GM19463 (cell line): ENCODE data around the gene ACSL4.
"Not testable (repeated sequence)": the region's sequence is repeated elsewhere in the genome, so short reads cannot be mapped to it uniquely, and the experiment has no call there.

Source experiments
- ATAC-seq: cut with Tn5 transposase; IDR thresholded peaks from one replicate; pipeline ENCODE4 v1.9.1; 2021; ENCODE audit warnings: mild to moderate bottlenecking, moderate library complexity; ENCODE audit not compliant: unreplicated experiment

The ACSL4 gene

DNA sequence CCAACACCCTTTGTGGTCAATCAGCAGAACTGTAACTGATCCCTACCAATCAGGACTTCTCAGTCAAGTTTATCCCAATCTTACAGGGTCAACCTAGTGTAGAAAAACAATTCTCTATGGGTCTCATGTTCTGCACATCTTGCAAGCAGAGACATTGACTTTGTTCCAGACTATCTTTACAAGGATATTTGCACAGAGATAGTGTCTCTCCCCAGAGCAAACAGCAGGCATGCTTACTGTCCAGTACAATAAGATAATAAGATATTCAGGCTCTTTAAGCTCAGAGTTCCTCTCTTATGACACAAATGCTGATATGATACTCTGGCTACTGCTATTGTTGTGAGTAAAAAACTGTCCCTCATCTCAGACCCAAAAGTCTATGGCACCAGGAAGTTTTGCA, 53.2 kb downstream of the ACSL4 start:
- ATAC-seq = no peak

DNA sequence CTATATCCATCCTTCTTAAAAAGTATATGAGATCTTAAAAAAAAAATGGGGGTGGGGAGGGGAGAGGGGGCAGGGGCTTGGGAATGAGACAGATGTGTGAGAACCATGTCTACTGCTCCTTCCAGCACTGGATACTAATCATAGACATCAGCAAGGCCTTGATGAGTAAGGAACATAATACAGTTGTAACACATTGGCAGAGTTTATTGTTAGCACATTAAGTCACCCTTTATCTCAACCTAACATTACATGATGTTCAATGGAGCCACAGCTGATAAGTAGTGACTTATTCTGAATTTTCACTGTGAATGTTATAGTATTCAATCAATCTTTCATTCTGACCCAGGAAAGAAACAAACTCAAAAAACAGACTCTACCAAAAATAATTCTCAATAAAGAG, 60.8 kb downstream of the ACSL4 start:
- no peak for ATAC-seq

DNA sequence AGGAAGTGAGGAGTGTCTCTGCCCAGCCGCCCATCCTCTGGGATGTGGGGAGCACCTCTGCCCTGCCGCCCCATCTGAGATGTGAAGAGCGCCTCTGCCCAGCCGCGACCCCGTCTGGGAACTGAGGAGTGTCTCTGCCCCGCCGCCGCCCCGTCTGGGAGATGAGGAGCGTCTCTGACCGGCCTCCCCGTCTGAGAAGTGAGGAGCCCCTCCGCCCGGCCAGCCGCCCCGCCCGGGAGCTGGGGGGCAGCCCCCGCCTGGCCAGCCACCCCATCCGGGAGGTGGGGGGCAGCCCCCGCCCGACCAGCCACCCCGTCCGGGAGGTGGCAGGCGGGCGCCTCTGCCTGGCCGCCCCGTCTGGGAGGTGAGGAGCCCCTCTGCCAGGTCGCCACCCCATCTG, 61.9 kb downstream of the ACSL4 start:
- not testable (repeated sequence) for ATAC-seq

DNA sequence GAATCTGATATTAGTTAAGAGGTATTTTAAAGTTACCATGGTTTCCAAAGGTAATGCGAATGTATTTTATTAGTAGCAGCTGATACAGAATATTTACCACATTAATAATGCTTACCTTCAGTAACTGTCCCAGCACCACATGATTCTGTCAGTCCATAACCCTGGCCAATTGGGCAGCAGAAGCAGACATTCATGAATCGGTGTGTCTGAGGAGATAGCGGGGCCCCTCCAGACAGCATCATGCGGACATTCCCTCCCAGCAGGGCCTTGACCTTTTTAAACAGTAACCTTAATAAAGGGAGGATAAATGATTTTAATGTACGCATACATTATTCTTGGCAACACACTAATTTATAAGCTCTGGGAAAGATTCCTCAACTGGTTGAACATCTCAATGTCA, 65.1 kb downstream of the ACSL4 start:
- ATAC-seq = no peak

DNA sequence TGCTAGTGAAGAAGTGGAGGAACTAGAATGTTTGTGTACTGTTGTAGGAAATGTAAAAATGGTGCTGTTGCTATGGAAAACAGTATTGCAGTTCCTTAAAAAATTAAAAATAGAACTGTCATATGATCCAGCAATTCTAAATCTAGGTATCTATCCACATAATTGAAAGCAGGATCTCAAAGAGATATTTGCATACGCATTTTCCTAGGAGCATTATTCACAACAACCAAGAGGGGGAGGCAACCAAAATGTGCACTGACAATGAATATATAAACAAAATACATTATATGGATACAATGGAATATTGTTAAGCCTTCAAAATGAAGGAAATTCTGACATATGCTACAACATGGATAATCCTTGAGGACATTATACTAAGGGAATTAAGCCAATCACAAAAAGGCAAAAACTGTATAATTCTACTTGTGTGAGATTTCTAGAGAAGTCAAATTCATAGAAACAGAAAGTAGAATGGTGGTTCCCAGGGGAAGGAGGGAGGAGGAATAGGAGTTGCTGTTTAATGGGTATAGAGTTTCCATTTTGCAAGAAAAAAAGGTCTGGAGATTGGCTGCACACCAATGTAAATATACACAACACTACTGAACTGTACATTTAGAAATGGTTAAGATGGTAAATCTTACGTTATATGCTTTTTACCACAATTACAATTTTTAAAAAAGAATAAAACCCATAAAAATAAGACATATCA, 72.5 kb downstream of the ACSL4 start:
- ATAC-seq = no peak

DNA sequence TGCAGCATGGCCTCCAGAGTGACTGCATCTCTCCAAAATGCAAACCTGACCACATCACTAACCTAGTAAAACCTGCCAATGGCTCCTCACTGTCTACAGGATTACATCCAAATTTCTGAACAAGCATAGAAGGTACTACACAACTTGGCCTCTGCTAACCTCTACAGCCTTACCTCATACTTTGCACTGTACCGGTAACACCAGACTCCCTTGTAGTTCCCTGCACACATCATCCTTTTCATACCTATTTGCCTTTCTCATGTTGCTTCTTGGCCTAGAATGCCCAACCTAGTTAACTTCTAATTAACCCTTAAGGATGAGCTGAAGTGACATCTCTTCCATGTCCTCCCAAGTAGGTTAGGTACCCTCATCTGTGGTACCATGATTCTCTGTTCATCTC, 74.7 kb downstream of the ACSL4 start:
- ATAC-seq = no peak

DNA sequence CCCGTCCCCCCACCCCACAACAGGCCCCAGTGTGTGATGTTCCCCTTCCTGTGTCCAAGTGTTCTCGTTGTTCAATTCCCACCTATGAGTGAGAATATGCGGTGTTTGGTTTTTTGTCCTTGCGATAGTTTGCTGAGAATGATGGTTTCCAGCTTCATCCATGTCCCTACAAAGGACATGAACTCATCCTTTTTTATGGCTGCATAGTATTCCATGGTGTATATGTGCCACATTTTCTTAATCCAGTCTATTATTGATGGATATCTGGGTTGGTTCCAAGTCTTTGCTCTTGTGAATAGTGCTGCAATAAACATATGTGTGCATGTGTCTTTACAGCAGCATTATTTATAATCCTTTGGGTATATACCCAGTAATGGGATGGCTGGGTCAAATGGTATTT, 75.7 kb downstream of the ACSL4 start:
- ATAC-seq = not testable (repeated sequence)

DNA sequence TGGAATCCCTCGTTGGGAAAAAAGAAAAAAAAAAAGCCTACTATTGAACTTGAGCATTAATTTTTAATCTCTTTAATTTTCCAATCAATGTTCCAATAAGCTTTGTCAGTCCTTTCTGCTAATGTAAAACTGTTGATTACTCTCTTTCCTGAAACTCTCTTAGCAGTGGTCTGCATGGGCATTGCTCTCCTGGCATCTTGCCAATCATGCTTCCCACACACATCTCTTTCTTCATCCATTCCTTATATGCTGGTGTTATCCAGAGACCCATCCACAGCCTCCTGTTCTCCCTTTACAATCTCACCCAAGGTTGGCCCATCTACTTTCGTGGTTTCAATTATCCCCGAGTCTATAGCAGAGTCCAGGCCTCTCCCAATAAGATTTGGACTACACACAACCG, 76.3 kb downstream of the ACSL4 start:
- ATAC-seq = no peak

DNA sequence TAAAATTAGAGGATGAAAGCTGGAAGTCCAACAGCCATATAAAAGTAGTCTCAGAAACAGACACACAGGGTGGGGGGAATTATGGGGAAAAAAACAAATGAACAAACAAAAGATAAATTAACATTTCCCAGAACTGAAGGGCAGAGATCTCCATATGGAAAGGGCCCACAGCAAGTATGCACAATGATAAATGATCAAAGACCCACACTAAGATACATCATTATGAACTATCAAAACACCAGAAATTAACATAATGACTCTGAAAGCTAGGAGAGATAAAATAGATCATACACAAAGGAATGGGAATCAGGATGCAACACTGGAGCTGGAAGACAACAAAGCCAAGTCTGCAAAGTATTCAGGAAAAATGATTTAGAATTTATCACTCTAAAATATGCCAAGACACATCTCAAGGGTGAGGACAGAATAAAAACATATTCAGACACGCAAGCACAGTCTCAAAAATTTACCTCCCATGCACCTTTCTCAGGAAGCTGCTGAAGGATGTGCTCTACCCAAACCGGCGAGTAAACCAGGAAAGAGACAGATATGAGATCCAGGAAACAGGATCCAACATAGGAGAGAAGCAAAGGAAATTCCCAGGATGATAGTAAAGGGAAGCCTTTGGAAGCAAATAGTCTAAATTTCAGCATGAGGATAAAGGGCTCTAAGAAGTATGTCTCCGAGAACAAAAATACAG, 77.4 kb downstream of the ACSL4 start:
- no peak for ATAC-seq

DNA sequence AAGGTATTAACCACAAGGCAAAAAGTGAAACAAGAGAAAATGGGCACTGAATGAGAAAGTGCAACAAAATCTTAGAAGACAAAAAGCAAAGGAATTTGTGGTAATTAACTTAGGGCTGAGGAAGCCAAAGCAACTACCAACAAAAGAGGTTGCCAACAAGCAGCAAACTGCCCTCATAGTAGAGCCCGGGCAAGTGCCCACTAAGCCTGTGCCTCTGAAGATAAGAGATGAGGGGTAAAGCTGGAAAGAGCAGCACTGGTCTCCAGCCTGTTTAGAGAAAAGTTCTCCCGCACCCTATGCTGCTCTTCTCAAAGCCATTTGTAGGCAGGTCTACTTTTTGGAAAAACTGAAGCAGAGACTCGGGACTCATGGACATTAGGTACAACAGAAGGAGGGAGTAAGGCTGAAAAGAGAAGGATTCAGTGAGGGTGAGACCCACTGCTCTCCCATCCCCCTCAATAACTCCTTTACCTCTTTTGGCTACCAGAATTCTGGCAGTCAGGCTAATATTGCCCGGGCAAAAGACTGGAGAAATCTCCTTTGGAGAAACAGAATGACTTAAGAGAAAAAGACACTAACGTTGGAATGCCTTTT, 78.4 kb downstream of the ACSL4 start:
- no peak for ATAC-seq

DNA sequence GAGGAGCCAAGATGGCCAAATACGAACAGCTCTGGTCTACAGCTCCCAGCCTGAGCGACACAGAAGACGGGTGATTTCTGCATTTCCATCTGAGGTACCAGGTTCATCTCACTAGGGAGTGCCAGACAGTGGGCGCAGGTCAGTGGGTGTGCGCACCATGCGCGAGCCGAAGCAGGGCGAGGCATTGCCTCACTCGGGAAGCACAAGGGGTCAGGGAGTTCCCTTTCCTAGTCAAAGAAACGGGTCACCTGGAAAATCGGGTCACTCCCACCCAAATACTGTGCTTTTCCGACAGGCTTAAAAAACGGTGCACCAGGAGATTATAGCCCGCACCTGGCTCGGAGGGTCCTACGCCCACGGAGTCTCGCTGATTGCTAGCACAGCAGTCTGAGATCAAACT, 88.4 kb downstream of the ACSL4 start:
- not testable (repeated sequence) for ATAC-seq

DNA sequence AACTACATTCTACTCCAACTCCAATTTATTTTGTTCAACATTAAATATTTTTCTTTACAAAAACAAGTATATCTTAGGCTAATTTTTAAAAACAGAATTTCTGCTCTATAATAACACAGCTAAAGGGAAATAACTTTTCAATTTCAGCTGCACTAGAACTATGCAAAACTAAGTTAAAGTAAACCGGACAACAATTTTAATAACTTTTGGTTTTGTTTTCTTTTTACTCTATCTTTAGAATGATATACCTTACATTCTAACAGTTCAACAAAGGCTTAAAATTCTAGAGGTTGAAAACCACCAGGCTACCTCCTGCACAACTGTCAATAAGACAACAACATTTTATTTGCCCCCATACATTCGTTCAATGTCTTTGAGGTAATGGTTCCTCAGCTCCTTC, 89.4 kb downstream of the ACSL4 start:
- ATAC-seq = no peak

DNA sequence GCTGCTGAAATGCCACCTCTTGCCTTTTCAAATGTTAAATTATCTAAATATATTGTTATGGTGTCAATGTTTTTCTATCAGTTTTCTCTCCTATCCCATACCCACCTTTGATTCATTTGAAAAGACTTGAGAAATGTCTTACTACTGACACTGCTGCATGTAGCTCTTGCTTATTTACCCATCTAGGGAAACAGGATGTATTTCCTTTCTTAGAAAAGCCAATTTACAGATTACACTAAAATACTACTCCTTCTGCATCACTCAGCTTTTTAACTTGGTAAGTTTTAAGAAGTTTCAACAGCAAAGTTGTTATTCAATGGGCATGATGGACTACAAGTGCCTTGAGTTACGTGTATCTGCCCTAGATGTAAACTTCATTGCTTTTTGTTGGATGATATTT, 94.9 kb downstream of the ACSL4 start:
- no peak for ATAC-seq

DNA sequence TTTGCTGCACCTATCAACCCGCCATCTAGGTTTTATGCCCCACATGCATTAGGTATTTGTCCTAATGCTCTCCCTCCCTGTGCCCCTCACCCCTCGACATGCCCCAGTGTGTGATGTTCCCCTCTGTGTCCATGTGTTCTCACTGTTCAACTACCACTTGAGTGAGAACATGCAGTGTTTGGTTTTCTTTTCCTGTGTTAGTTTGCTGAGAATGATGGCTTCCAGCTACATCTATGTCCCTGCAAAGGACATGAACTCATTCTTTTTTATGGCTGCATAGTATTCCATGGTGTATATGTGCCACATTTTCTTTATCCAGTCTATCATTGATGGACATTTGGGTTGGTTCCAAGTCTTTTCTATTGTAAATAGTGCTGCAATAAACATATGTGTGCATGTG, 95.6 kb downstream of the ACSL4 start:
- ATAC-seq = not testable (repeated sequence)

DNA sequence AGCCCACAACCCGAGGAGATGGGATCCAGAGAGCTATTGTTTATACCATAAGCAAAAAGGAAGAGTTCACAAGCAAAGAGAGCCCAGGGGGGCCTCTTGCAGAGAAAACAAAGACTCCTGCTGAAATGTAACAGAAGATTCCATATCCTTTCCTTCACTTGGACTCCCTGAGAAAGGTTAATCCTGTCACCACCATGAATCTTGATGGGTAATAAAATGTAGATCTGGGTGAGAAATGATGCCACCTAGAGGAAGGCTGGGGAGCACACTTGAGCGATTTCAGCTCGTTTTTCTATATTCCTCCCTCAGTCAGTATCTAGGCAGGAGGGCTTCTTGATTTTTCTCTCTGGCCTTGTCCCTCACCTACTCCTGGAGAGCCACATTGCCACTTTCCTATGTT, 97.9 kb downstream of the ACSL4 start:
- ATAC-seq = no peak

DNA sequence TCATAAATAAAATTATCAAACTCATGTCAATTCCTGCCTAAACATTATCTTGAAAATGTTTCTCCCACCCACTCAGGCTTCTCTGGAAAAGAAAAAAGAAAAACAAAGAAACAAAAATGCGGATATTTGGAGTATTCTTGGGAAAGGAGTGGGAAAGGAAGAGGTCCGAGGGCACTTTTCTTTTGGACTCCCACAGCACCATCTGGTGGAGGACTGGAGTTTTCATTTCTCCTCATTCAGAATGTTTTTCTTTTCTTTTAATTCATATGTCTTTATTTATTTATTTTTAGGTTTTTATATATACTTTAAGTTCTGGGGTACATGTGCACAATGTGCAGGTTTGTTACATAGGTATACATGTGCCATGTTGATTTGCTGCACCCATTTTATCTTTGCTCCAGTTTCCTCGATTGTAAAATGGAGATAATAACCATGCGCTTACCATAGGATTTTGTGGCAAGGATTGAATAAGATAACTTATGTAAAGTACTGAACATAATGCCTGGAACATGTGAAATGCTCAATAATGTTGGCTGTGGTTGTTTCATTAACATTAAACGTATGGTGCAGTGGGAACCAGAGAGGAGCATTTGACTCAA, 100.1 kb downstream of the ACSL4 start:
- no peak for ATAC-seq

DNA sequence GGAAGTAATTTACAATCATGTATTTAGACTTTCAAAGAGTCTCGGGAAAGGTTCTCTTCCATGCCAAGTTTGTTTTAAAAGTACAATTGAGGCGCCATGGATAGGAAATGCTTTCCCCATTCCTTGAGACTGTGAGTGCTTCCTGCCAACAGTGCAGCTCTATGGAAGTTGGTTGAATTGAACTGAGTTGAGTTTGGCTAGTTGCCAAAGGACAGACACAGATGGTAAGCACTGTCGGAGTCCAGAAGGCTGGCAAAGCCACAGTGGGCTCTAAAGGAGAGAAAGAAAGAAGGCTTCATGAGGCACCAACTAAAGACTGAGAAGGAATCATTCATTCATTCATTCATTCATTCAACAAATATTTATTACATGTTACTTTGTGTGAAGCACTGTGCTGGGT, 103.7 kb downstream of the ACSL4 start:
- ATAC-seq = no peak

DNA sequence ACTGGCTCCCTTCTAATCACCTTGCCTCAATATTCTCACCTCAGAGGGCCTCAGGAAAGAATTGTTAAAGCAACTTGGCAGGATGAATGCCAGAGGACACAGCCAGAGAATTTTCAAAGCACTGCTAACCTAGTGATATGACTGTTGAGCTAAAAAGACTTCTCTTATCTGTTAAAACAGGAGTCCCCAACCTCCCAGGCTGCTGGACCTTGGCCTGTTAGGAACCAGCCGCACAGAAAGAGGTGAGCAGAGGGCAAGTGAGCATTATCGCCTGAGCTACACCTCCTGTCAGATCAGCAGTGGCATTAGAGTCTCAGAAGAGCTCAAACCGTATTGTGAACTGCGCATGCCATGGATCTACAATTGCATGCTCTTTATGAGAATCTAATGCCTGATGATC, 106.4 kb downstream of the ACSL4 start:
- ATAC-seq = no peak

DNA sequence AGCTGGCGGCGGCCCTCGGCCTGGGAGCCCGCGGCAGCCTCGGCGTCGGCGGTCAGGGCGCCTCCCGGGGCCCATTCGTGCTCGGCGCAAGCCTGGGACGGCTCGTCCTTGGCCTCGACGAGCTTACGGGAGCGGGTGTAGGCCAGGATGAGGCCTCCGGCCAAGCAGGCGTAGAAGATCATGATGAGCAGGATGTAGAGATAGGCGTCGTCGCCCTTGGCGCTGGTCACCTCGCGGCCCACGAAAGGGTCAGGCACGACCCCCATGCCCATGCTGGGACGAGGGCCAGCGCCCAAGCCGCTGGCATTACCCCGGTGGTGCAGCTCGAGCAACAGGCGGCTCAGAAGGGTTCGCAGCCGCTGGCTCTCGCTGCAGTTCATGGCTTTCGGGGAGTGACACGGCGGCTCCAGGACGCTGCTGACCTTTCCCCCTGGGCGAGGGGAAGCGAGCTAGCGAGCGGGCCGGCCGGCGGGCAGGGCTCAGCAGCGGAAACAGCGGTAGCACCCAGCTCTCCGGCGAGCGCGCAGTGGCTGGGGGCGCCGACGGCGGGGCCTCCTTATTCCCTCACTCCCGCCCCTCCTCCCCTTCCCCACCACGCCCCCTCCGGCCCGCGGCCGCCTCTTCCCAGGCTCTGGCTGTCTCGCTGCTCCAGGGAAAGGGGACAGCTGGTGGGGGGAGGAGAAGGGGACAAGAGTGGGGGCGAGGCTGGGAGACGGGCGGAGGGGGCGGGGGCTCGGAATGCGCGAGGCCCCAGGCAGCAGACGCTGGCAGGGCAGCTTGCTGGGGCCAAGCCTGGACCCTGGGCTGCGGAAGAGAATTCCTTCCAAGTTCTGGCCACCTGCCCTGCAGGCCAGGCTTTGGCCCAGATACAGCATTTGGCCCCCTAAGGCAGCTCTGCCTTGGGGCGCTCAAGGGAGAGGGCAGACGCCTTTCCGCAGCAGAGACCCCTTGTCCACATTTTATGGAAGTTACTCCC, 108.1 kb downstream of the ACSL4 start, which contains the start of gene KCNE5:
TSS of gene KCNE5 (minus strand) at position 532 of the 976 bp plus-strand sequence. CDS start at position 380, 152 bp downstream.
- no peak for ATAC-seq

DNA sequence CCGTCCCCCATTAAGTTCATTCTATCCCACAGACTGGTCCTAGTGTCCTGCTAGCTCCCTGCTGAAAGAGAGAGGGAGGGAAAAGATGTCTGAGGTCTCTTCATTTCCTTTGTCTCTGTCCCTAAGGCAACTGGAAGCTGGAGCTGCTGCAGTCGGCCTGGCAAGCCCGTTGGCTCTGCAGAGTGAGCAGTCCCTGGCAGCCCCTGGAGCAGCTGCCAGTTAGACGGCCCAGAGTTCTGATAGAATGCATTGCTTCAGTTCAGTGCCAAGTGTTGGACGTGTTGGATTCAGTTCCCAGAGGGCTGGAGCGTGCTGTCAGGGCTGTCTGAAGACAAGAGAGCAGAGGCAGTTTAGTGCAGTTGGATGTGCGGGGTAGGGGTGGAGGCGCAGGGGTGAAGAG, 109.1 kb downstream of the ACSL4 start:
- ATAC-seq = no peak

DNA sequence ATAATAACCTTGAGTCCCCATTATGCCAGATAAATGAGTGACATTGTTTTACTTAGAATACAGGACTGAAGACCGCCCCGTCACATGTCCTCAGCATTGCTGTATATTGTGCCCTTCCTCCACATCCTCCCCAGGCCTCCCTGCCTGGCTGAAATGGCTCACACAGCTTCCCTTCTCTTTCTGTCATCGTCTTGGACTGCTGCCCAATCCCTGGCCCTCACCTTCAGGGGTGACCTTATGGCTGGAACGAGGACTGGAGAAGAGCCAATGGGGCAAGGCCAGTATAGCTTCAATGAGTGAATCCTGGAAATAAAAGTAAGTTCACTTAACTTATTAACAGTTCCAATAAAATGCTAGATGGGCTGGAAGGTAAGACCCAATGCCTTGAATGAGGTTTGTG, 110.8 kb downstream of the ACSL4 start:
- ATAC-seq = no peak
